Left colon (tissue), 2 donors: ENCODE data around the gene ZC3H7A. TPM values are rescaled to one million over a fixed set of nuclear protein-coding genes. Genes with fewer than 3 reads are reported as not detected.
"Not testable (repeated sequence)": the region's sequence is repeated elsewhere in the genome, so short reads cannot be mapped to it uniquely, and the experiment has no call there.

Experiments
- ATAC-seq: fragments of 200-7000 bp; cut with Tn5 transposase; one replicate; pipeline ENCODE4 v1.9.1; 2020; ENCODE audit warnings: mild to moderate bottlenecking, moderate library complexity
- DNase-seq, 2 donors: peaks; one replicate each; pipeline ENCODE4 v3.0.0-alpha.2; 2020
- intact Hi-C, 2 donors: fragments of 100-400 bp; cut with DNase I in 1 of 2; cut with micrococcal nuclease in 1 of 2; formaldehyde crosslinking; loops; one replicate each; pipeline versions ENCODE4 v1.11.2 to v1.14.0; 2022; cut with DNase I, micrococcal nuclease
- total RNA-seq, 2 donors: library from RNA; stranded (reverse); fragmentation: NEBNext Ultra II Directional; extraction: Animal tissue kit (Norgen Biotek cat#: 25700); gene quantifications; one replicate each; pipeline ENCODE4 v1.2.1, GENCODE V29; 2021
- donor health status: DM: no; HTN: no; CAD: no.
- donor health status: DM: yes; HTN: yes; CAD: no.

The ZC3H7A gene
- total RNA-seq, 2 donors from 2014 or later, result 34.4 to 43.7 TPM

DNA sequence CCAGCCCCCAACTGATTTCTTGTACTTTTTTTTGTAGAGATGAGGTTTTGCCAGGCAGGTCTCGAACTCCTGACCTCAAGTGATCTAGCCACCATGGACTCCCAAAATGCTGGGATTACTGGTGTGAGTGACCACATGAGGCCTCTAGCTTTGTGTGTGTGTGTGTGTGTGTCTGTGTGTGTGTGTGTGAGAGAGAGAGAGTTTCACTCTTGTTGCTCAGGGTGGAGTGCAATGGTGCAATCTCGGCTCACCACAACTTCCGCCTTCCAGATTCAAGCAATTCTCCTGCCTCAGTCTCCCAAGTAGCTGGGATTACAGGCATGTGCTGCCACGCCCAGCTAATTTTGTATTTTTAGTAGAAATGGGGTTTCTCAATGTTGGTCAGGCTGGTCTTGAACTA, 17.7 kb upstream of the ZC3H7A start:
- intact Hi-C loops, result loop anchor here in 1 of 2 donors (5.0 kb wide), 1 partner anchor 407 kb away; no protein-coding TSS in a partner anchor
- DNase-seq, ATAC-seq: not testable (repeated sequence)

DNA sequence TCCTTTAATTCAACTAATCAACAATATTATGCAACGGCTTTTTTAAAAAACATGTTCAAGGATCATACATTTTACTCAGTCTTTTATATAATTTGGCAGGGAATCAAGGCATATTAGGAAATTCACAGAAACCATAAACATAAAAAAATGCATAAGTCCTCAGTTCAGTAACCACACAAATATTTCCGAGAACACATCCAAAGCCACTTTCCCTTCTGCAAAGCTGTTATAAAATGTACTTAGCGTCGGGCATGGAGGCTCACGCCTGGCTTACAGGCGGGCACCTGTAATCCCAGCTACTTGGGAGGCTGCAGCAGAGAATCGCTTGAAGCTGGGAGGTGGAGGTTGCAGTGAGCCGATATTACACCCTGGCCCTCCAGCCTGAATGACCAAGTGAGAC, 9.7 kb upstream of the ZC3H7A start:
- DNase-seq (no peak), ATAC-seq (no peak)
- intact Hi-C loops, result no loop called here

- DNase-seq, result no peak
- ATAC-seq, result no peak
- intact Hi-C loops, result no loop called here
Measured at GRCh38 chr16:11805556-11805955, 8.5 kb upstream of the ZC3H7A start.

GRCh38 chr16:11801481-11802021, 4.5 kb upstream of the ZC3H7A start:
- intact Hi-C loops, result no loop called here
- ATAC-seq (no peak), DNase-seq (no peak)

- DNase-seq (no peak), ATAC-seq (no peak)
- intact Hi-C loops, result no loop called here
Measured at GRCh38 chr16:11800382-11800718, 3.3 kb upstream of the ZC3H7A start.

GRCh38 chr16:11799509-11800381, 2.7 kb upstream of the ZC3H7A start:
- ATAC-seq (no peak), DNase-seq (no peak)
- intact Hi-C loops, result no loop called here

- ATAC-seq (no peak), DNase-seq (no peak)
- intact Hi-C loops, result no loop called here
Measured at GRCh38 chr16:11799017-11799381, 1.9 kb upstream of the ZC3H7A start.

DNA sequence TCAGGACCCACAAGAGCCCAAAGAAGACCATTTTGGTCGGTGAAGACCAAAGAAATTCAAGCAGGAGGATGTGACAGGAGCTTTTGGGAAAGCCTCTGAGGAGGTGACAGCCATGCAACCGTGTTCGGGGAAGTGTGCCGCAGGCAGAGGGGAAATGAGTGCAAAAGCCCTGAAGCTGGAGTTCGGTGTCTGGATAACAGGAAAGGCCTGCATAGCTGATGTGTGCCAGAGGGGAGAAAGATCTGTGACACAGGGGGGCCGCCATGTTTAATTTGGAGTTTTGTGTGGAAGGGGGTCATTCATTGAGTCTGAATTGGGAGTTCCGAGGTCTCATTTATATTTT, 870 bp upstream of the ZC3H7A start:
- intact Hi-C loops, result no loop called here
- DNase-seq, result no peak
- peak; percentile 25 for ATAC-seq

DNA sequence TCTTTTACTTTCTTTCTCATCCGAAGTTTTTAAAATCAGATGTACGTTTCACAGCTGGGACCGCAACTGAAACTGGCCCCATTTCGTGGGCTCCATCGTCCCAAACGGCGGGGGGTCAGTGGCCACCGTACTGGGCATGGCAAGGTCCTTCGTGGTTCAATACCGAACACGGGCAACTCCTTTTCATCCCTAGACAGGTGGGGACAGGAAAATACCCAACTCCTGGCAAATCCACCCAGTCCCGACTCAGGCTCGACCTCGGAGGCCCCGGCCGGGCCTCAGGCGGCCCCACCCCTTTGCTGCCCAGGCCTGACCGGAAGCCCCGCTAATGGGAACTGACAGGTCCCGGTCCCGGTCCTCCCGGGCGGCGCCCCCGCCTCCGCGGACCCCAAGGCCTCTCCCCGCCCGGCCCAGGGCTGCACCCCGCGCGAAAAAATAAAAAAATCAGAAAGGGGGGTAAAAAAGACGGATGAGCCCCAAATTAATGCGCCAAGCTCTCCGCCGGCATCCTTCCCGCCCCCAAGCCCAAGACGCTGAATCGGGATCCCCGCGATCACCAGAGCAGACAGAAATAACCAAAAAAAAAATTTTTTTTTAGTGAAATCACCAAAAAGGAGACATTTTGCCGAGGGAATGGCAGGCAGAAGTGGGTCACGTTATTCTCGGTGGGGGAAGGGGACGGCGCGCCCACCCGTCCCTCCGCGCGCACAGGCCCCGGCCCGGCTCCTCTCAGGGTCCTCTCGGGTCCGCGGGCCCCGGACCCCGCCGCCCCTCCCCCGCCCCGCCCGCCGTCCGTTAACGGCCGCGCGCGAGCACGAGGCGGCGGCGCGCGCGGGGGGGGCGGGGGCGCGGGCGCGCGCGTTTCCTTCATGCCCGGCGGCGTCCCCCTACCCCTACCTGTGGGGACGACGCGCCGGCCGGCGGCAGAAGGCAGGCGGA, 562 bp downstream of the ZC3H7A start:
- intact Hi-C loops, result no loop called here
- peak; percentile 21 for ATAC-seq

DNA sequence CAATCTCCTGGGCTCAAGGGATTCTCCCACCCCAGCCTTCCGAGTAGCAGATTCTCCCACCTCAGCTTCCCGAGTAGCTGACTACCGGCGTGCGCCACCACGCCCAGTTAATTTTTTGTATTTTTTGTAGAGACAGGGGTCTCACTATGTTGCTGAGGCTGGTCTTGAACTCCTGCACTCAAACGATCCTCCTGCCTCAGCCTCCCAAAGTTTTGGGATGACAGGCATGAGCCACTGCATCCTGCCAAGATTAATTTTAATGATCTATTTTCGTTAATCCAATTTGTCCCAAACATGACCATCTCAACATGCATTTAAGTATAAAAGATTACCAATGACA, 1.2 kb downstream of the ZC3H7A start:
- intact Hi-C loops, result no loop called here
- DNase-seq (no peak), ATAC-seq (no peak)

More for the DNA sequence above, 562 bp downstream of the ZC3H7A start:
- DNase-seq, result peak; percentile 69 to 73

DNA sequence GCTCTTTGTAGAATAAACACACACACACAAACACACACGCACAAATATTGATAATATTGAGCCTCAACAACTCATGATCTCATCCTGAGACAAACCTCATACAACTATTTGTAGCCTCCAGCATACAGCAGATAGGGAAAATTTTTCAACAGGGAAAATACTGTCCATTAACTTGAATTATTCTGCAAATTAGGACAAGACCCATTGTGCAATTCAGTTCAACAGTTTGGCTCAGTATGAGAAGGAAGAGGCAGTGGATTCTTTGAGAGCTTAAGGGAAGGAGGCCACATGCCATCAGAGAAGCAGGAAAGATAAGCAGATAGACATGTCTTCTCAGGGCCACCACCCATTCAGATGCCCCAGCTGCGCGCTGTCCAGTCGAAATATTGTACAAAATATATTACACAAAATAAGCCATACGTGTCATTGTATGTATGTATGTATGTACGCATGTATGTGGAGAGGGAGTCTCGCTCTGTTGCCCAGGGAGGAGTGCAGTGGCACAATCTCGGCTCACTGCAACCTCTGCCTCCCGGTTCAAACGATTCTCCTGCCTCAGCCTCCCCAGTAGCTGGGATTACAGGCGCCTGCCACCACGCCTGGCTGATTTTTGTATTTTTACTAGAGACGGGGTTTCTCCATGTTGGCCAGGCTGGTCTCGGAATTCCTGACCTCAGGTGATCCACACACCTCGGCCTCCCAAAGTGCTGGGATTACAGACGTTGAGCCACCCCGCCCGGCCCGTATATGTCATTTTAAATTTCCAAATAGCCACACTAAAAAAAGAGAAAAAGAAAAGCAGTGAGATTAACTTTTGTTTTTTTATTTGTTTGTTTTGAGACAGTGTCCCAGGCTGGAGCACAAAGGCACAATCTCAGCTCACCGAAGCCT, 1.8 kb downstream of the ZC3H7A start:
- no peak for ATAC-seq
- intact Hi-C loops, result no loop called here
- no peak for DNase-seq

DNA sequence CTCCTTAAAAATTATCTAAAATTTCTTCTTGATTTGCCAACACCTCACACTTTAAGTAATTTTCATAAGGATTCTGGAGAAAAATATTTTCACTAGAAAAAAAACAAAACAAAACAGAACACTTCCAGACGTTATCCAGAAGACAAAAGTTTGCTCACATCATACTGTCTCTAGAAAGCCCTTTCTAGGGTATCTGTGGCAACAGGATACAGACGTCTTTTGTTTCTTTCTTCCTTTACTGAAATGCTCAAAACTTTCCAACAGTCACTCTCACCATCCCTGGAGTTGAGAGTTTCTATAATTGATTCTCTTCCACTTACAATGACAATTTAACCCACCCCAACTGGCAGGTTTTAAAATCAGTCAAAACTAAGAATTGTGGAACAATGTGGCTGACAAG, 2.6 kb downstream of the ZC3H7A start:
- DNase-seq (no peak), ATAC-seq (no peak)
- intact Hi-C loops, result no loop called here

DNA sequence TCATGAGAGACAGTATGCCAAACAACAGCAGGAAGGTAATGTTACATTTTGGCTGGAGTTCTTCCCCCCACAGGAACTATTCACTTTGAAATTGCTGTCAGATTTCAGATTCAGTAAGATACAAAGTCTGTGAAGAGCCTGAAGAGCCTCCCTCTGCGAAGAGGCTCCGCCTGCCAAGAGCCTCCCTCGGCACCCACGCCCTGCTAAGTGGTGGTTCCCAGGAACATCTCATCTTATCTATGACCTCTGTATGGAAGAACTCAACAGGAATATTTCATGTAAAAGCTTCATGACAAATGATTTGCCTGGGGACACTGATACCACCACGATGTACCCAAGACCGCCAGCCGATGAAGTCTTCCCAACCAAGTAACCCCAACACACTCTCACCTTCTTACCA, 3.2 kb downstream of the ZC3H7A start:
- intact Hi-C loops, result no loop called here
- DNase-seq, result peak in 1 of 2 donors; percentile 49
- ATAC-seq, result peak; percentile 27

GRCh38 chr16:11792410-11793241, 4.4 kb downstream of the ZC3H7A start:
- ATAC-seq (peak; percentile 57), DNase-seq (peak; percentile 71 to 72)
- intact Hi-C loops, result no loop called here

DNA sequence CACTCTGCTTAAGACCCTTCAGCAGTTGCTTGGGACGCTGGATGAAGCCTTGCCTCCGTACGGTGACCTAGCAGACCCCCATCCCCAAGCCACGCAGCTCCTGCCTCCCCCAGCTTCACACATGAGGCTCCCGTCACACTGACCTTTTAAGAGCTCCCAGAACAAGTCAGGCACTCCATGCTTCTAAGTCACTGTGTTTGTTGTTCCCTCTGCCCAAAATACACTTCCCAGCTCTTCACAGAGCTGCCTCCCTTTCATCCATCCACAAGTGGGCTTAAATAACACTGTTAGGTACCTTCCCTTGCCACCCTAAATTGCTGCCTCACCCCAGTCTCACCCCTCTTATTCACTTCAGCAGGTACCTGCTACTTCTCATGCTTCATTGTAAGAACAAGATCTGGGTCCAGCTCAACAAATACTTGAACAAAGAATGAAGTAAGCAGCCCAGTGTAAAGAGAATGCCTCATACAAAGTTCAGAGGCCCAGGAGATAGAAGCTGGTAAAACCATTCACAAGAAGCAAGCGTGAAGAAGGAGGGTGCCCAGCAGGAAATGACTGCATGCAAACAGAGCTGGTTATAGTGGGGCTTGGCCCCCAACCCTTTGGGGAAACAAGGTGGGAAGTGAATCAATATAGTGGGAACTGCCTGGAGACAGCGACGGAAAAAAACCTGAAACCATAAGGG, 5.8 kb downstream of the ZC3H7A start:
- no peak for ATAC-seq
- no peak for DNase-seq
- intact Hi-C loops, result no loop called here

GRCh38 chr16:11788914-11789313, 8.1 kb downstream of the ZC3H7A start:
- ATAC-seq (no peak), DNase-seq (no peak)
- intact Hi-C loops, result no loop called here

GRCh38 chr16:11784980-11785599, 12.0 kb downstream of the ZC3H7A start:
- ATAC-seq, intact Hi-C loops, DNase-seq: not testable (repeated sequence)
